GM21390 (cell line): ENCODE measurements around the gene DOCK7.
"Not testable (repeated sequence)": the region's sequence is repeated elsewhere in the genome, so short reads cannot be mapped to it uniquely, and the experiment has no call there.

Experiments
- ATAC-seq: cut with Tn5 transposase; IDR thresholded peaks from one replicate; pipeline ENCODE4 v1.9.1; 2021; ENCODE audit not compliant: unreplicated experiment

Gene DOCK7

GRCh38 chr1:62698161-62698560, 10.0 kb upstream of the DOCK7 start:
- not testable (repeated sequence) for ATAC-seq

- ATAC-seq, result not testable (repeated sequence)
Observed at GRCh38 chr1:62694479-62694878, 6.3 kb upstream of the DOCK7 start.

GRCh38 chr1:62693123-62693522, 4.9 kb upstream of the DOCK7 start:
- no peak for ATAC-seq

GRCh38 chr1:62691062-62691844, 3.1 kb upstream of the DOCK7 start:
- no peak for ATAC-seq

- no peak for ATAC-seq
Observed at GRCh38 chr1:62689524-62689923, 1.3 kb upstream of the DOCK7 start.

GRCh38 chr1:62688687-62689085, 500 bp upstream of the DOCK7 start:
- peak; percentile 9 for ATAC-seq

- peak; percentile 39 for ATAC-seq
Observed at GRCh38 chr1:62687421-62687902, 724 bp downstream of the DOCK7 start.

GRCh38 chr1:62686822-62687221, 1.4 kb downstream of the DOCK7 start:
- no peak for ATAC-seq

- ATAC-seq, result no peak
Observed at GRCh38 chr1:62685431-62685859, 2.7 kb downstream of the DOCK7 start.

GRCh38 chr1:62682531-62682930, 5.7 kb downstream of the DOCK7 start:
- ATAC-seq, result no peak

- ATAC-seq, result not testable (repeated sequence)
Observed at GRCh38 chr1:62680992-62681391, 7.2 kb downstream of the DOCK7 start.

GRCh38 chr1:62677822-62678221, 10.4 kb downstream of the DOCK7 start:
- not testable (repeated sequence) for ATAC-seq

- ATAC-seq, result no peak
Observed at GRCh38 chr1:62676611-62677356, 11.4 kb downstream of the DOCK7 start.

GRCh38 chr1:62673629-62674028, 14.6 kb downstream of the DOCK7 start:
- no peak for ATAC-seq

- no peak for ATAC-seq
Observed at GRCh38 chr1:62672029-62672428, 16.2 kb downstream of the DOCK7 start.

- ATAC-seq, result no peak
Observed at GRCh38 chr1:62654744-62655143, 33.4 kb downstream of the DOCK7 start.

GRCh38 chr1:62652387-62652786, 35.8 kb downstream of the DOCK7 start:
- ATAC-seq, result no peak

- no peak for ATAC-seq
Observed at GRCh38 chr1:62643283-62643682, 44.9 kb downstream of the DOCK7 start.

GRCh38 chr1:62637392-62638105, 50.6 kb downstream of the DOCK7 start:
- ATAC-seq, result no peak

- ATAC-seq, result no peak
Observed at GRCh38 chr1:62628506-62628905, 59.7 kb downstream of the DOCK7 start.

- ATAC-seq, result peak; percentile 45
Observed at GRCh38 chr1:62625415-62625814, 62.8 kb downstream of the DOCK7 start.
